Endothelial cell of umbilical vein (primary cell): ENCODE results near the gene TM6SF1. TPM values are rescaled to one million over a fixed set of nuclear protein-coding genes. Genes with fewer than 3 reads are reported as not detected.

Experiments
- BruUV-seq: library from RNA; stranded (reverse); fragments of 400-500 nt; replicated peaks from 2 replicates; lab custom pipeline; 2021; lab: Mats Ljungman, UMichigan
- CTCF ChIA-PET: fragments of 300-600, 350-600 bp; sonication (Branson Sonifier 250); formaldehyde crosslinking; loops from one replicate; lab custom pipeline; 2021; ENCODE audit warnings: antibody characterized with exemption, inconsistent platforms; lab: Charles Lee
- POLR2A ChIA-PET: fragments of 300-600, 350-600 bp; sonication (Branson Sonifier 250); formaldehyde crosslinking; loops from one replicate; lab custom pipeline; 2021; ENCODE audit warnings: antibody characterized with exemption, inconsistent platforms; lab: Charles Lee
- DNase-seq: peaks from one replicate; pipeline ENCODE4 v3.0.0-alpha.2; 2011; ENCODE audit warnings: low read depth, low spot score
- FAIRE-seq: peaks from 2 replicates; lab custom pipeline; 2011; peaks lifted over from hg19 to GRCh38; lab: Jason Lieb, UNC
- H2AFZ ChIP-seq: 2 replicates; pipeline ENCODE4 v1.6.0; 2012; ENCODE audit warnings: low read depth, low read length, control low read depth, inconsistent platforms
- H3K27ac ChIP-seq: 2 replicates; pipeline ENCODE4 v1.5.1; 2011; ENCODE audit warnings: low read depth, mild to moderate bottlenecking, control low read depth, low read length, moderate library complexity; ENCODE audit not compliant: insufficient read depth
- H3K27me3 ChIP-seq, 2 experiments: 2 replicates each; pipeline versions ENCODE4 v1.6.0 to v1.6.1; 2011; ENCODE audit warnings: low read length in 2 of 2, mixed read lengths in 1 of 2; ENCODE audit not compliant: control insufficient read depth in 2 of 2, insufficient read depth in 2 of 2
- H3K36me3 ChIP-seq, 2 experiments: 2 replicates in 1 of 2; 3 replicates in 1 of 2; pipeline ENCODE4 v1.5.1; 2011; ENCODE audit warnings: low read length in 2 of 2, mild to moderate bottlenecking in 1 of 2, moderate library complexity in 1 of 2; ENCODE audit not compliant: control insufficient read depth in 2 of 2, insufficient read depth in 2 of 2; ENCODE audit errors: extremely low read depth in 1 of 2
- H3K4me1 ChIP-seq: 3 replicates; pipeline ENCODE4 v1.5.1; 2011; ENCODE audit warnings: mild to moderate bottlenecking, low read length; ENCODE audit not compliant: control insufficient read depth, insufficient read depth; ENCODE audit errors: extremely low read depth
- H3K4me2 ChIP-seq: 2 replicates; pipeline ENCODE4 v1.6.1; 2011; ENCODE audit warnings: low read length, control low read depth, mixed read lengths; ENCODE audit not compliant: insufficient read depth
- H3K4me3 ChIP-seq, 3 experiments: fragments of 200-600 bp in 1 of 3; sonication (generic), shearing (Covaris generic) in 1 of 3; replicated peaks in 1 of 3; 2 replicates each; pipeline ENCODE4 v1.5.1; 2011 to 2016; ENCODE audit warnings: control low read depth in 3 of 3, low read length in 3 of 3, mild to moderate bottlenecking in 2 of 3, inconsistent platforms in 1 of 3, low read depth in 1 of 3, moderate library complexity in 1 of 3; ENCODE audit not compliant: insufficient read depth in 1 of 3
- H3K79me2 ChIP-seq: 2 replicates; pipeline ENCODE4 v1.6.0; 2012; ENCODE audit warnings: low read length, inconsistent platforms; ENCODE audit not compliant: control insufficient read depth, insufficient read depth
- H3K9ac ChIP-seq: replicated peaks from 2 replicates; pipeline ENCODE3; 2011; ENCODE audit warnings: low read length, control low read depth; ENCODE audit not compliant: insufficient read depth; ENCODE audit errors: extremely low read depth
- H3K9me1 ChIP-seq: replicated peaks from 3 replicates; pipeline ENCODE4 v1.6.0; 2011; ENCODE audit warnings: mild to moderate bottlenecking, low read length; ENCODE audit not compliant: control insufficient read depth, insufficient read depth; ENCODE audit errors: extremely low read depth
- H3K9me3 ChIP-seq: replicated peaks from 2 replicates; pipeline ENCODE4 v1.5.1; 2012; ENCODE audit warnings: low read length, inconsistent platforms; ENCODE audit not compliant: control insufficient read depth, insufficient read depth
- H4K20me1 ChIP-seq: replicated peaks from 2 replicates; pipeline ENCODE3; 2011; ENCODE audit warnings: mild to moderate bottlenecking, low read length; ENCODE audit not compliant: control insufficient read depth, insufficient read depth; ENCODE audit errors: extremely low read depth
- CTCF ChIP-seq, 2 donors: IDR thresholded peaks; 1 replicate in 1 of 2; 2 replicates in 1 of 2; pipeline ENCODE4 v1.5.1; 2011; ENCODE audit warnings: low read length in 2 of 2, mild to moderate bottlenecking in 2 of 2, moderate library complexity in 2 of 2, control low read depth in 1 of 2, inconsistent platforms in 1 of 2, low read depth in 1 of 2; ENCODE audit not compliant: insufficient read depth in 1 of 2; ENCODE audit errors: extremely low read depth in 1 of 2
- EZH2 ChIP-seq: IDR thresholded peaks from 2 replicates; pipeline ENCODE4 v1.6.1; 2012; ENCODE audit warnings: borderline replicate concordance, low read depth, mild to moderate bottlenecking, moderate library complexity, low read length, inconsistent platforms; ENCODE audit not compliant: severe bottlenecking
- FOS ChIP-seq: IDR thresholded peaks from 2 replicates; pipeline ENCODE4 v1.6.1; 2011; ENCODE audit warnings: mild to moderate bottlenecking, low read length, moderate library complexity, borderline replicate concordance; ENCODE audit not compliant: insufficient read depth
- GATA2 ChIP-seq: IDR thresholded peaks from 2 replicates; pipeline ENCODE4 v1.7.0; 2011; ENCODE audit warnings: low read depth, mild to moderate bottlenecking, moderate library complexity, mixed read lengths, low read length; ENCODE audit not compliant: insufficient read length, insufficient read depth
- JUN ChIP-seq: IDR thresholded peaks from 2 replicates; pipeline ENCODE4 v1.6.1; 2011; ENCODE audit warnings: borderline replicate concordance, low read depth; ENCODE audit not compliant: insufficient read length, insufficient read depth
- POLR2A ChIP-seq: IDR thresholded peaks from 2 replicates; pipeline ENCODE4 v1.6.1; 2012; ENCODE audit warnings: low read depth, mild to moderate bottlenecking, control low read depth, low read length
- POLR2AphosphoS5 ChIP-seq: IDR thresholded peaks from 2 replicates; pipeline ENCODE4 v1.6.1; 2012; ENCODE audit warnings: low read depth, mild to moderate bottlenecking, control low read depth, low read length, moderate library complexity; ENCODE audit not compliant: insufficient read depth
- dilution Hi-C: fragments of 300-500 bp; cut with MboI; formaldehyde crosslinking; loops from one replicate; pipeline ENCODE4 v1.15.0; 2019; ENCODE audit warnings: low sequenced_read_pairs; ENCODE audit not compliant: extremely low pct_ligation_motif_present
- intact Hi-C: fragments of 100-400 bp; cut with micrococcal nuclease; formaldehyde crosslinking; loops from one replicate; pipeline ENCODE4 v1.10.0; 2022
- polyA plus RNA-seq, 4 experiments: library from polyadenylated mRNA; depleted of rRNA in 3 of 4; stranded (reverse) in 3 of 4; unstranded in 1 of 4; fragments of >200 nt; gene quantifications; 2 replicates each; pipeline versions ENCODE4 v1.2.1 to v1.2.3, GENCODE V29; 2011 to 2012; ENCODE audit warnings: missing spikeins in 1 of 4
- total RNA-seq: library from RNA; stranded (reverse); gene quantifications from 2 replicates; pipeline ENCODE4 v1.2.3, GENCODE V29; 2021

Gene TM6SF1
- total and polyA plus RNA-seq, 2 donors (not counting 3 experiments of a cell fraction or from before 2014, with no cell fraction given): 26.5 to 38.0 TPM

- intact Hi-C loops (no loop called here), dilution Hi-C loops (no loop called here)
- no peak overlapping the region for H3K27ac ChIP-seq
- H3K4me1 ChIP-seq: peaks cover 14% of the 10 kb centered on the region
- BruUV-seq: no TSS peak
- H2AFZ ChIP-seq: no peak overlapping the region
- H4K20me1 ChIP-seq: peaks cover 11% of the 10 kb centered on the region
- H3K9me3 ChIP-seq: no peaks in the 10 kb centered on the region
- H3K9me1 ChIP-seq: peaks cover 3% of the 10 kb centered on the region
- DNase-seq (no peak), FAIRE-seq (no peak)
- no peaks in the 10 kb centered on the region for H3K36me3 ChIP-seq
- no peaks in the 10 kb centered on the region for H3K27me3 ChIP-seq
- ChIA-PET CTCF (no interaction called here), POLR2A (no interaction called here)
- H3K79me2 ChIP-seq: peaks cover 94% of the 10 kb centered on the region
- H3K4me3 ChIP-seq: no peak overlapping the region
- H3K4me2 ChIP-seq: no peak overlapping the region
- no peak overlapping the region for H3K9ac ChIP-seq
- TF ChIP-seq JUN: no peak
- TF ChIP-seq CTCF (IDR thresholded peaks at IDR 0.05; ENCODE audit: extremely low read depth in 1 of 2, insufficient read depth in 1 of 2, low read depth in 1 of 2, low read length in 2 of 2): no peak
- TF ChIP-seq EZH2: no peak
- TF ChIP-seq FOS: no peak
- no peak for TF ChIP-seq POLR2AphosphoS5
- TF ChIP-seq GATA2: no peak
- TF ChIP-seq POLR2A: no peak
Measured at GRCh38 chr15:83170474-83171165, 63.2 kb downstream of the TM6SF1 start.
